SK-N-SH (cell line): Measurements from ENCODE around the gene ZC3H10. TPM values are rescaled to one million over a fixed set of nuclear protein-coding genes. Genes with fewer than 3 reads are reported as not detected.
A peak's percentile ranks its signal among the peaks of the same experiment; 100 is the strongest.

Source experiments
- CTCF ChIA-PET: fragments of 300-600, 350-600 bp; formaldehyde crosslinking; extraction: SDS; loops from one replicate; lab custom pipeline; 2021; lab: Yijun Ruan, JAX
- POLR2A ChIA-PET: fragments of 350-600 bp; sonication (Branson Sonifier 250); formaldehyde crosslinking; extraction: SDS; loops from one replicate; lab custom pipeline; 2020; ENCODE audit warnings: antibody characterized with exemption, inconsistent platforms; lab: Yijun Ruan, JAX
- DNase-seq: peaks from one replicate; pipeline ENCODE4 v3.0.0; 2012
- H2AFZ ChIP-seq: fragments of 200-600 bp; sonication (generic); 2 replicates; pipeline ENCODE4 v1.8.1; 2016; ENCODE audit warnings: antibody characterized with exemption, mild to moderate bottlenecking, low read depth
- H3F3A ChIP-seq: fragments of 200-600 bp; sonication (generic); replicated peaks from 2 replicates; pipeline ENCODE3; 2016; ENCODE audit warnings: antibody characterized with exemption, mild to moderate bottlenecking; ENCODE audit not compliant: insufficient read depth
- H3K27ac ChIP-seq, 2 experiments: fragments of 200-500 bp in 1 of 2; fragments of 200-600 bp in 1 of 2; sonication (Bioruptor generic) in 1 of 2; sonication (generic), shearing (Covaris generic) in 1 of 2; 2 replicates each; pipeline versions ENCODE4 v1.5.1 to v1.6.1; 2014 to 2016; ENCODE audit warnings: low read depth in 2 of 2, inconsistent platforms in 1 of 2, low read length in 1 of 2, mild to moderate bottlenecking in 1 of 2, mixed read lengths in 1 of 2
- H3K27me3 ChIP-seq: fragments of 200-600 bp; sonication (generic), shearing (Covaris generic); 2 replicates; pipeline ENCODE4 v1.6.1; 2016; ENCODE audit warnings: mixed run types; ENCODE audit not compliant: insufficient read depth
- H3K36me3 ChIP-seq, 2 experiments: fragments of 200-500 bp in 1 of 2; fragments of 200-600 bp in 1 of 2; sonication (Bioruptor generic) in 1 of 2; sonication (generic) in 1 of 2; replicated peaks in 1 of 2; 2 replicates each; pipeline versions ENCODE3 to v1.5.1; 2014 to 2016; ENCODE audit warnings: low read length in 1 of 2, mild to moderate bottlenecking in 1 of 2; ENCODE audit not compliant: insufficient read depth in 2 of 2, control insufficient read depth in 1 of 2
- H3K4me1 ChIP-seq, 2 experiments: fragments of 200-500 bp in 1 of 2; fragments of 200-600 bp in 1 of 2; sonication (Bioruptor generic) in 1 of 2; sonication (generic), shearing (Covaris generic) in 1 of 2; 2 replicates each; pipeline versions ENCODE4 v1.5.1 to v1.6.1; 2014 to 2016; ENCODE audit warnings: low read depth in 1 of 2, low read length in 1 of 2, mixed run types in 1 of 2; ENCODE audit not compliant: insufficient read depth in 2 of 2, control insufficient read depth in 1 of 2
- H3K4me2 ChIP-seq: fragments of 200-600 bp; sonication (generic), shearing (Covaris generic); 2 replicates; pipeline ENCODE4 v1.6.1; 2017; ENCODE audit warnings: mixed run types
- H3K4me3 ChIP-seq, 2 experiments: fragments of 200-500 bp in 1 of 2; fragments of 200-600 bp in 1 of 2; sonication (Bioruptor generic) in 1 of 2; sonication (generic), shearing (Covaris generic) in 1 of 2; 2 replicates each; pipeline versions ENCODE4 v1.5.1 to v1.8.1; 2014 to 2016; ENCODE audit warnings: low read depth in 2 of 2, inconsistent platforms in 1 of 2, low read length in 1 of 2, mild to moderate bottlenecking in 1 of 2, mixed read lengths in 1 of 2, moderate library complexity in 1 of 2
- H3K79me2 ChIP-seq: fragments of 200-600 bp; sonication (generic); 2 replicates; pipeline ENCODE4 v1.8.1; 2017; ENCODE audit warnings: mild to moderate bottlenecking; ENCODE audit not compliant: insufficient read depth
- H3K9ac ChIP-seq: fragments of 200-600 bp; sonication (generic); 2 replicates; pipeline ENCODE4 v1.6.1; 2017; ENCODE audit warnings: mixed run types
- H3K9me2 ChIP-seq: fragments of 200-600 bp; sonication (generic); 2 replicates; pipeline ENCODE4 v1.6.1; 2017; ENCODE audit warnings: mixed run types
- H3K9me3 ChIP-seq: fragments of 200-600 bp; sonication (generic); 2 replicates; pipeline ENCODE4 v1.6.1; 2017; ENCODE audit warnings: mixed run types, mild to moderate bottlenecking, moderate library complexity
- H4K20me1 ChIP-seq: fragments of 200-600 bp; sonication (generic); 2 replicates; pipeline ENCODE4 v1.6.1; 2017; ENCODE audit warnings: mild to moderate bottlenecking, mixed run types; ENCODE audit not compliant: insufficient read depth
- CHD2 ChIP-seq: fragments of 150-350 bp; IDR thresholded peaks from 2 replicates; pipeline ENCODE4 v1.6.1; 2018; ENCODE audit warnings: low read length; ENCODE audit not compliant: partially characterized antibody
- ELF1 ChIP-seq: IDR thresholded peaks from 2 replicates; pipeline ENCODE4 v1.4.0; 2012
- EP300 ChIP-seq, 2 experiments: IDR thresholded peaks; 2 replicates each; pipeline versions ENCODE4 v1.4.0 to v1.6.1; 2012; ENCODE audit warnings: borderline replicate concordance in 1 of 2, low read depth in 1 of 2, low read length in 1 of 2
- EZH2phosphoT487 ChIP-seq: fragments of 200-600 bp; sonication (generic); IDR thresholded peaks from 2 replicates; pipeline ENCODE4 v1.6.1; 2017; ENCODE audit warnings: low read depth, mixed run types, mild to moderate bottlenecking, antibody characterized with exemption, moderate library complexity, borderline replicate concordance
- GABPA ChIP-seq: IDR thresholded peaks from 2 replicates; pipeline ENCODE4 v1.4.0; 2012; ENCODE audit warnings: low read depth, mild to moderate bottlenecking
- GATA2 ChIP-seq: sonication (generic); formaldehyde crosslinking; IDR thresholded peaks from 2 replicates; pipeline ENCODE4 v1.5.0; 2020; ENCODE audit warnings: mild to moderate bottlenecking, missing genetic modification reagents
- MEF2A ChIP-seq: IDR thresholded peaks from 2 replicates; pipeline ENCODE4 v1.4.0; 2012; ENCODE audit warnings: low read depth, borderline replicate concordance
- MXI1 ChIP-seq: IDR thresholded peaks from 2 replicates; pipeline ENCODE4 v1.6.1; 2012; ENCODE audit warnings: mild to moderate bottlenecking, low read depth, low read length, improper control_type of control experiment
- NFIC ChIP-seq: IDR thresholded peaks from 2 replicates; pipeline ENCODE4 v1.4.0; 2012; ENCODE audit warnings: borderline replicate concordance
- NRF1 ChIP-seq: IDR thresholded peaks from 2 replicates; pipeline ENCODE4 v1.6.1; 2012; ENCODE audit warnings: low read depth, mild to moderate bottlenecking, low read length
- POLR2AphosphoS5 ChIP-seq: IDR thresholded peaks from 2 replicates; pipeline ENCODE4 v1.6.1; 2012; ENCODE audit warnings: low read depth, low read length
- TAF1 ChIP-seq: IDR thresholded peaks from 2 replicates; pipeline ENCODE4 v1.6.1; 2012; ENCODE audit warnings: low read depth, mild to moderate bottlenecking, low read length, moderate library complexity, borderline replicate concordance
- TCF12 ChIP-seq: IDR thresholded peaks from 2 replicates; pipeline ENCODE4 v1.4.0; 2012
- YY1 ChIP-seq: IDR thresholded peaks from 2 replicates; pipeline ENCODE4 v1.4.0; 2012; ENCODE audit warnings: low read depth, mild to moderate bottlenecking
- WGBS: methylation state at CpG from one replicate; pipeline ENCODE4 v1.1.6; 2017; ENCODE audit warnings: low lambda C conversion rate; 5-methylcytosine and 5-hydroxymethylcytosine counted together
- polyA plus RNA-seq, 3 experiments: library from polyadenylated mRNA; depleted of rRNA; stranded (reverse); fragments of >200 nt; gene quantifications; 2 replicates each; pipeline ENCODE4 v1.2.3, GENCODE V29; 2012
- TF ChIP-seq, protein P1 (sequence below): fragments of 150-350 bp; IDR thresholded peaks from 2 replicates; pipeline ENCODE4 v1.6.1; 2016; ENCODE audit warnings: mild to moderate bottlenecking, low read depth, low read length
- TF ChIP-seq, protein P2 (sequence below): IDR thresholded peaks from 2 replicates; pipeline ENCODE4 v1.4.0; 2012; ENCODE audit warnings: low read depth, borderline replicate concordance
- TF ChIP-seq, protein P3 (sequence below): IDR thresholded peaks from 2 replicates; pipeline ENCODE4 v1.4.0; 2012; ENCODE audit warnings: low read depth, borderline replicate concordance
- TF ChIP-seq, protein P4 (sequence below): IDR thresholded peaks from 2 replicates; pipeline ENCODE4 v1.6.1; 2012; ENCODE audit warnings: mild to moderate bottlenecking, low read depth, low read length, moderate library complexity
- TF ChIP-seq, protein P5 (sequence below): IDR thresholded peaks from 2 replicates; pipeline ENCODE4 v1.4.0; 2012; ENCODE audit warnings: low read depth
- TF ChIP-seq, protein P6 (sequence below): IDR thresholded peaks from 2 replicates; pipeline ENCODE4; 2012

The ZC3H10 gene
- polyA plus RNA-seq, 1 of the 3 experiments (the other 2 are of a cell fraction): 2.0 TPM

DNA sequence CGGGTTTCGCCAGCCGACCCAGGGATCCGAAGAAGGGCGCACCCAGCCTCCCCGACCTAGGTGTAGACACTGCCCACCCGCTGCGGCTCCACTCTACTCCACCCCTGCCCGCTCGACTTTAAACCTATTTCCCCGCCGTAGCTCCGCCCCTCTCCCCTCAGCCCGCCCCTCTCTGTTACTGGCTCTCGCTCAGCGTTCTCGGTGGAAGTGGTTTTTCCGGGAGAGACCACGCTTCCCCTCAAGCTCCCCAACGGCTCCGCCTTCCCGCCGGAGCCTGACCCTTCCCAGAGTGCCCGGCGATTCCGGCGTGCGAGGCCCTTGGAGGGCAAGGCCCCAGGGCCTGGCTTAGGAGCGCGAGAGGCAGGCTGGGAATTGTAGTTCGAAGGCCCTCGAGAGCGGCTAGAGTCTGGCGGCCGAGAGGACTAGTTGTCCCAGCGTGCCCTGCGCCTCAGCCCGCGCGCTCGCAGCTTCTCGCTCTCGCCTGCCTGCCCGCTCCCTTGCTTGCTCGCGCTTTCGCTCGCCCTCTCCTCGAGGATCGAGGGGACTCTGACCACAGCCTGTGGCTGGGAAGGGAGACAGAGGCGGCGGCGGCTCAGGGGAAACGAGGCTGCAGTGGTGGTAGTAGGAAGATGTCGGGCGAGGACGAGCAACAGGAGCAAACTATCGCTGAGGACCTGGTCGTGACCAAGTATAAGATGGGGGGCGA lies 13.8 kb upstream of the ZC3H10 start, which contains the start of gene PA2G4:
TSS of gene PA2G4 (plus strand) at position 451 of the 706 bp plus-strand sequence. CDS start at position 630, 179 bp downstream.
- Histone ChIP-seq H3K27me3 (no peaks in the 10 kb centered on the region), H3F3A (peaks cover 14% of the 10 kb centered on the region), H3K27ac (peak within 1 kb of the TSS; percentile 76 to 89), H3K9me2 (no peaks in the 10 kb centered on the region), H3K4me1 (peaks cover 5 to 19% of the 10 kb centered on the region in 2 experiments; a peak in 3 of 4 replicates), H3K36me3 (peaks cover 28 to 29% of the 10 kb centered on the region in 2 experiments), H3K4me2 (peak within 1 kb of the TSS; percentile 84), H4K20me1 (0 out of 2 replicates have a peak, but pooled peaks cover 3% of the 10 kb centered on the region)
- POLR2A ChIA-PET: interaction anchor here (0.6 to 3.0 kb wide), 18 partner anchors 10 to 619 kb away, joined by 3 to 33 read pairs (median 5); partner anchors contain the start of genes DNAJC14, ERBB3, ESYT1 and IKZF4
- DNase-seq: peak; percentile 95
- TF ChIP-seq, protein P1, sequence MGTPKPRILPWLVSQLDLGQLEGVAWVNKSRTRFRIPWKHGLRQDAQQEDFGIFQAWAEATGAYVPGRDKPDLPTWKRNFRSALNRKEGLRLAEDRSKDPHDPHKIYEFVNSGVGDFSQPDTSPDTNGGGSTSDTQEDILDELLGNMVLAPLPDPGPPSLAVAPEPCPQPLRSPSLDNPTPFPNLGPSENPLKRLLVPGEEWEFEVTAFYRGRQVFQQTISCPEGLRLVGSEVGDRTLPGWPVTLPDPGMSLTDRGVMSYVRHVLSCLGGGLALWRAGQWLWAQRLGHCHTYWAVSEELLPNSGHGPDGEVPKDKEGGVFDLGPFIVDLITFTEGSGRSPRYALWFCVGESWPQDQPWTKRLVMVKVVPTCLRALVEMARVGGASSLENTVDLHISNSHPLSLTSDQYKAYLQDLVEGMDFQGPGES: no peak
- TF ChIP-seq POLR2AphosphoS5 (peak; percentile 96), TAF1 (peak; percentile 72), NRF1 (0 out of 2 replicates have a peak, but pooled peaks have one; percentile 30), CHD2 (peak; percentile 97), GABPA (peak; percentile 76), GATA2 (CRISPR knock-in tag) (no peak), EP300 (IDR thresholded peaks at IDR 0.05; ENCODE audit: borderline replicate concordance in 1 of 2, low read depth in 1 of 2, low read length in 1 of 2) (no peak), MXI1 (peak; percentile 97), YY1 (no peak), NFIC (no peak), MEF2A (no peak), TCF12 (peak; percentile 18; the same call in 1 of the 2 replicates), ELF1 (peak; percentile 85), EZH2phosphoT487 (no peak)
- TF ChIP-seq, protein P2, sequence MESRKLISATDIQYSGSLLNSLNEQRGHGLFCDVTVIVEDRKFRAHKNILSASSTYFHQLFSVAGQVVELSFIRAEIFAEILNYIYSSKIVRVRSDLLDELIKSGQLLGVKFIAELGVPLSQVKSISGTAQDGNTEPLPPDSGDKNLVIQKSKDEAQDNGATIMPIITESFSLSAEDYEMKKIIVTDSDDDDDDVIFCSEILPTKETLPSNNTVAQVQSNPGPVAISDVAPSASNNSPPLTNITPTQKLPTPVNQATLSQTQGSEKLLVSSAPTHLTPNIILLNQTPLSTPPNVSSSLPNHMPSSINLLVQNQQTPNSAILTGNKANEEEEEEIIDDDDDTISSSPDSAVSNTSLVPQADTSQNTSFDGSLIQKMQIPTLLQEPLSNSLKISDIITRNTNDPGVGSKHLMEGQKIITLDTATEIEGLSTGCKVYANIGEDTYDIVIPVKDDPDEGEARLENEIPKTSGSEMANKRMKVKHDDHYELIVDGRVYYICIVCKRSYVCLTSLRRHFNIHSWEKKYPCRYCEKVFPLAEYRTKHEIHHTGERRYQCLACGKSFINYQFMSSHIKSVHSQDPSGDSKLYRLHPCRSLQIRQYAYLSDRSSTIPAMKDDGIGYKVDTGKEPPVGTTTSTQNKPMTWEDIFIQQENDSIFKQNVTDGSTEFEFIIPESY: peak; percentile 95
- TF ChIP-seq, protein P3, sequence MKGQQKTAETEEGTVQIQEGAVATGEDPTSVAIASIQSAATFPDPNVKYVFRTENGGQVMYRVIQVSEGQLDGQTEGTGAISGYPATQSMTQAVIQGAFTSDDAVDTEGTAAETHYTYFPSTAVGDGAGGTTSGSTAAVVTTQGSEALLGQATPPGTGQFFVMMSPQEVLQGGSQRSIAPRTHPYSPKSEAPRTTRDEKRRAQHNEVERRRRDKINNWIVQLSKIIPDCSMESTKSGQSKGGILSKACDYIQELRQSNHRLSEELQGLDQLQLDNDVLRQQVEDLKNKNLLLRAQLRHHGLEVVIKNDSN: 0 out of 2 replicates have a peak, but pooled peaks have one; percentile 42
- TF ChIP-seq, protein P4, sequence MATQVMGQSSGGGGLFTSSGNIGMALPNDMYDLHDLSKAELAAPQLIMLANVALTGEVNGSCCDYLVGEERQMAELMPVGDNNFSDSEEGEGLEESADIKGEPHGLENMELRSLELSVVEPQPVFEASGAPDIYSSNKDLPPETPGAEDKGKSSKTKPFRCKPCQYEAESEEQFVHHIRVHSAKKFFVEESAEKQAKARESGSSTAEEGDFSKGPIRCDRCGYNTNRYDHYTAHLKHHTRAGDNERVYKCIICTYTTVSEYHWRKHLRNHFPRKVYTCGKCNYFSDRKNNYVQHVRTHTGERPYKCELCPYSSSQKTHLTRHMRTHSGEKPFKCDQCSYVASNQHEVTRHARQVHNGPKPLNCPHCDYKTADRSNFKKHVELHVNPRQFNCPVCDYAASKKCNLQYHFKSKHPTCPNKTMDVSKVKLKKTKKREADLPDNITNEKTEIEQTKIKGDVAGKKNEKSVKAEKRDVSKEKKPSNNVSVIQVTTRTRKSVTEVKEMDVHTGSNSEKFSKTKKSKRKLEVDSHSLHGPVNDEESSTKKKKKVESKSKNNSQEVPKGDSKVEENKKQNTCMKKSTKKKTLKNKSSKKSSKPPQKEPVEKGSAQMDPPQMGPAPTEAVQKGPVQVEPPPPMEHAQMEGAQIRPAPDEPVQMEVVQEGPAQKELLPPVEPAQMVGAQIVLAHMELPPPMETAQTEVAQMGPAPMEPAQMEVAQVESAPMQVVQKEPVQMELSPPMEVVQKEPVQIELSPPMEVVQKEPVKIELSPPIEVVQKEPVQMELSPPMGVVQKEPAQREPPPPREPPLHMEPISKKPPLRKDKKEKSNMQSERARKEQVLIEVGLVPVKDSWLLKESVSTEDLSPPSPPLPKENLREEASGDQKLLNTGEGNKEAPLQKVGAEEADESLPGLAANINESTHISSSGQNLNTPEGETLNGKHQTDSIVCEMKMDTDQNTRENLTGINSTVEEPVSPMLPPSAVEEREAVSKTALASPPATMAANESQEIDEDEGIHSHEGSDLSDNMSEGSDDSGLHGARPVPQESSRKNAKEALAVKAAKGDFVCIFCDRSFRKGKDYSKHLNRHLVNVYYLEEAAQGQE: 0 out of 2 replicates have a peak, but pooled peaks have one; percentile 4
- TF ChIP-seq, protein P5, sequence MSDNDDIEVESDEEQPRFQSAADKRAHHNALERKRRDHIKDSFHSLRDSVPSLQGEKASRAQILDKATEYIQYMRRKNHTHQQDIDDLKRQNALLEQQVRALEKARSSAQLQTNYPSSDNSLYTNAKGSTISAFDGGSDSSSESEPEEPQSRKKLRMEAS: peak; percentile 89
- TF ChIP-seq, protein P6, sequence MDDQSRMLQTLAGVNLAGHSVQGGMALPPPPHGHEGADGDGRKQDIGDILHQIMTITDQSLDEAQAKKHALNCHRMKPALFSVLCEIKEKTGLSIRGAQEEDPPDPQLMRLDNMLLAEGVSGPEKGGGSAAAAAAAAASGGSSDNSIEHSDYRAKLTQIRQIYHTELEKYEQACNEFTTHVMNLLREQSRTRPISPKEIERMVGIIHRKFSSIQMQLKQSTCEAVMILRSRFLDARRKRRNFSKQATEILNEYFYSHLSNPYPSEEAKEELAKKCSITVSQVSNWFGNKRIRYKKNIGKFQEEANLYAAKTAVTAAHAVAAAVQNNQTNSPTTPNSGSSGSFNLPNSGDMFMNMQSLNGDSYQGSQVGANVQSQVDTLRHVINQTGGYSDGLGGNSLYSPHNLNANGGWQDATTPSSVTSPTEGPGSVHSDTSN: no peak
- TF ChIP-seq, all 33 proteins: peak for 12
- H2AFZ ChIP-seq: peak within 1 kb of the TSS; percentile 87
- peaks cover 42% of the 10 kb centered on the region for H3K79me2 ChIP-seq
- H3K9me3 ChIP-seq: no peaks in the 10 kb centered on the region
- CTCF ChIA-PET: interaction anchor here (0.6 to 1.9 kb wide), 13 partner anchors 12 to 162 kb away, joined by 3 to 7 read pairs (median 3); partner anchors contain the start of genes ANKRD52, COQ10A, SMARCC2 and SUOX
- H3K9ac ChIP-seq: peak within 1 kb of the TSS; percentile 96
- under 1% methylated on average over 42 of the region's 60 CpGs for WGBS
- H3K4me3 ChIP-seq: peak within 1 kb of the TSS; percentile 89 to 90
